ENCODE data around the gene ACSF3. TPM values are rescaled to one million over a fixed set of nuclear protein-coding genes. Genes with fewer than 3 reads are reported as not detected.
A peak's percentile ranks its signal among the peaks of the same experiment; 100 is the strongest.

Gene ACSF3
- total and polyA plus RNA-seq, 2 of the 4 experiments (the other 2 are of a cell fraction): 9.5 to 14.2 TPM

- BruUV-seq (replicated peaks): no TSS peak
- H2BK5ac ChIP-seq (ENCODE audit: low read depth, low read length, poor library complexity, severe bottlenecking): no peak overlapping the region
- no peaks in the 10 kb centered on the region for H3K36me3 ChIP-seq (ENCODE audit: control insufficient read depth, insufficient read depth, low read length)
- no peak overlapping the region for H4K5ac ChIP-seq (ENCODE audit: low read depth, low read length)
- H2AK5ac ChIP-seq (ENCODE audit: low read depth, low read length): no peak overlapping the region
- no peaks in the 10 kb centered on the region; the same call in 1 of the 2 replicates for H4K20me1 ChIP-seq (ENCODE audit: insufficient read depth, low read length)
- H2AFZ ChIP-seq (replicated peaks; ENCODE audit: low read length, poor library complexity): no peak overlapping the region
- in situ Hi-C loops (cut with MboI; ENCODE audit: low sequenced_read_pairs) (no loop called here), intact Hi-C loops (cut with micrococcal nuclease) (no loop called here), dilution Hi-C loops (cut with HindIII; ENCODE audit: low sequenced_read_pairs, unreplicated experiment) (no loop called here)
- H2BK20ac ChIP-seq (ENCODE audit: low read depth, low read length): no peak overlapping the region
- peaks cover 7% of the 10 kb centered on the region; the same call in 1 of the 2 replicates for H3K27me3 ChIP-seq (ENCODE audit: control insufficient read depth, insufficient read depth, low read length)
- H3K4ac ChIP-seq (ENCODE audit: low read depth, low read length): no peak overlapping the region
- H4K91ac ChIP-seq (ENCODE audit: insufficient read depth, low read depth, low read length): no peak overlapping the region
- ChIA-PET POLR2A (ENCODE audit: unreplicated experiment) (no interaction called here), CTCF (no interaction called here)
- no peak for ATAC-seq (ENCODE audit: low read depth)
- no peak overlapping the region for H3K14ac ChIP-seq (replicated peaks; ENCODE audit: low read depth, low read length)
- H3K56ac ChIP-seq (ENCODE audit: extremely low read depth, insufficient read depth, low read length): no peak overlapping the region
- no peak overlapping the region for H2BK120ac ChIP-seq (ENCODE audit: low read depth, low read length)
- no peak overlapping the region for H3K9ac ChIP-seq (ENCODE audit: low read depth, low read length)
- H3K4me2 ChIP-seq (ENCODE audit: low read depth, low read length): no peak overlapping the region
- H3K9me1 ChIP-seq (ENCODE audit: insufficient read depth, low read length): peaks cover 3% of the 10 kb centered on the region; the same call in 1 of the 2 replicates
- H3K79me1 ChIP-seq (ENCODE audit: low read depth in 1 of 2, low read length in 2 of 2): no peaks in the 10 kb centered on the region
- H3K4me1 ChIP-seq (ENCODE audit: control insufficient read depth, insufficient read depth, low read length): peaks cover 6% of the 10 kb centered on the region
- no peak overlapping the region for H4K8ac ChIP-seq (ENCODE audit: low read depth in 2 of 2, low read length in 2 of 2)
- 85% methylated on average over 22 of the region's 45 CpGs; no CpG with 5 or more reads in 1 of the 2 experiments for WGBS, 2 experiments (ENCODE audit: extremely low coverage in 2 of 2, insufficient read length in 1 of 2)
- no peak for DNase-seq
- H3K27ac ChIP-seq (ENCODE audit: insufficient read depth, low read length): no peak overlapping the region
- H3K18ac ChIP-seq (ENCODE audit: low read depth, low read length): no peak overlapping the region
- H2AK9ac ChIP-seq (replicated peaks; ENCODE audit: low read depth, low read length, poor library complexity): peak overlapping the region; percentile 55
- H3K4me3 ChIP-seq (ENCODE audit: insufficient read depth, low read depth, low read length): no peak overlapping the region
- no peak overlapping the region for H2BK15ac ChIP-seq (ENCODE audit: low read depth, low read length)
- no peak overlapping the region for H3K23ac ChIP-seq (ENCODE audit: low read depth, low read length)
- no peaks in the 10 kb centered on the region for H3K9me3 ChIP-seq (ENCODE audit: control insufficient read depth, insufficient read depth, low read length)
- TF ChIP-seq CHD1 (IDR thresholded peaks at IDR 0.05; ENCODE audit: low read depth, low read length) (no peak), MAFK (IDR thresholded peaks at IDR 0.05; ENCODE audit: low read depth, low read length) (no peak), RFX5 (IDR thresholded peaks at IDR 0.05; ENCODE audit: low read depth, low read length) (no peak), CTCF (conservative IDR thresholded peaks at IDR 0.05; ENCODE audit: low read depth, low read length) (no peak), POLR2A (IDR thresholded peaks at IDR 0.05; ENCODE audit: low read depth, low read length) (no peak), MAZ (IDR thresholded peaks at IDR 0.05; ENCODE audit: borderline replicate concordance, low read depth, low read length) (no peak), SMC3 (IDR thresholded peaks at IDR 0.05; ENCODE audit: low read depth, low read length) (no peak), CEBPB (IDR thresholded peaks at IDR 0.05; ENCODE audit: low read depth, low read length) (no peak), ELK1 (IDR thresholded peaks at IDR 0.05; ENCODE audit: borderline replicate concordance, low read depth, low read length) (no peak), NFE2L2 (IDR thresholded peaks at IDR 0.05; ENCODE audit: low read depth, low read length) (no peak), USF2 (IDR thresholded peaks at IDR 0.05; ENCODE audit: low read depth, low read length) (no peak), RCOR1 (IDR thresholded peaks at IDR 0.05; ENCODE audit: insufficient replicate concordance, low read length) (no peak), BHLHE40 (IDR thresholded peaks at IDR 0.05; ENCODE audit: low read depth, low read length) (no peak), MXI1 (IDR thresholded peaks at IDR 0.05; ENCODE audit: borderline replicate concordance, low read depth, low read length) (no peak)
Measured at GRCh38 chr16:89194340-89195311, 101.0 kb downstream of the ACSF3 start.
